ENCODE data around the gene NCAPD3.

The NCAPD3 gene

GRCh38 chr11:134159652-134160051, 64.1 kb downstream of the NCAPD3 start:
- no peak for DNase-seq (ENCODE audit: low spot score)

- no peak for DNase-seq (ENCODE audit: low spot score)
These were observed 65.7 kb downstream of the NCAPD3 start for GRCh38 chr11:134158023-134158422.

- DNase-seq (ENCODE audit: low spot score): no peak
These were observed 66.3 kb downstream of the NCAPD3 start for GRCh38 chr11:134157451-134157850.

- no peak for DNase-seq (ENCODE audit: low spot score)
These were observed 67.6 kb downstream of the NCAPD3 start for GRCh38 chr11:134155946-134156865.

GRCh38 chr11:134155456-134155855, 68.3 kb downstream of the NCAPD3 start:
- no peak for DNase-seq (ENCODE audit: low spot score)

GRCh38 chr11:134154441-134154840, 69.3 kb downstream of the NCAPD3 start:
- DNase-seq (ENCODE audit: low spot score): no peak

GRCh38 chr11:134153147-134153905, 70.4 kb downstream of the NCAPD3 start:
- no peak for DNase-seq (ENCODE audit: low spot score)

GRCh38 chr11:134152696-134153095, 71.1 kb downstream of the NCAPD3 start:
- no peak for DNase-seq (ENCODE audit: low spot score)

- no peak for DNase-seq (ENCODE audit: low spot score)
These were observed 72.6 kb downstream of the NCAPD3 start for GRCh38 chr11:134151083-134151747.

GRCh38 chr11:134150195-134150903, 73.4 kb downstream of the NCAPD3 start:
- no peak for DNase-seq (ENCODE audit: low spot score)

- DNase-seq (ENCODE audit: low spot score): no peak
These were observed 74.4 kb downstream of the NCAPD3 start for GRCh38 chr11:134149371-134149770.

GRCh38 chr11:134146598-134146997, 77.2 kb downstream of the NCAPD3 start:
- no peak for DNase-seq (ENCODE audit: low spot score)

GRCh38 chr11:134145715-134146114, 78.1 kb downstream of the NCAPD3 start:
- DNase-seq (ENCODE audit: low spot score): no peak

GRCh38 chr11:134144744-134145143, 79.0 kb downstream of the NCAPD3 start:
- DNase-seq (ENCODE audit: low spot score): no peak

GRCh38 chr11:134143801-134144200, 80.0 kb downstream of the NCAPD3 start:
- DNase-seq (ENCODE audit: low spot score): no peak

- DNase-seq (ENCODE audit: low spot score): no peak
These were observed 81.2 kb downstream of the NCAPD3 start for GRCh38 chr11:134142536-134142935.

- DNase-seq (ENCODE audit: low spot score): no peak
These were observed 82.7 kb downstream of the NCAPD3 start for GRCh38 chr11:134140961-134141490.

- no peak for DNase-seq (ENCODE audit: low spot score)
These were observed 83.9 kb downstream of the NCAPD3 start for GRCh38 chr11:134139873-134140331.

- no peak for DNase-seq (ENCODE audit: low spot score)
These were observed 84.4 kb downstream of the NCAPD3 start for GRCh38 chr11:134139303-134139872.

- DNase-seq (ENCODE audit: low spot score): no peak
These were observed 85.4 kb downstream of the NCAPD3 start for GRCh38 chr11:134138376-134138775.

- no peak for DNase-seq (ENCODE audit: low spot score)
These were observed 89.6 kb downstream of the NCAPD3 start for GRCh38 chr11:134134167-134134566.
